ENCODE data around the gene SERPINA5.

DNA sequence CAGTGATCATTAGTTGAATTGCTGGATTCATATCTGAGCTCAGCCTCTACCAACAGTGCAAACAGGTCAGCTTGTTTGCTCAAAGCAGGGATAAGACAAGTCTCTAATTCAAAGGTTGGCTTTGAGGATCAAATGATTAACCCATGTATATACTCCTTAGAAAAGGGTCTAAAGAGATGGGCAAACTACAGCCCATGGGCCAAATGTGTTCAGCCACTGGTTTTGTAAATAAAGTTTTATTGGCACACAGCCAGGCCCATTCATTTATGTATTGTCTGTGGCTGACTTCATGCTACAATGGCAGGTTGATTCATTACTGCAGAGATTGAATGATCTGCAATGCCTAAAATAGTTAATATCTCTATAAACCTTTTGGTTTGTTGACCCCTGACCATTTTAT is 16.8 kb upstream of the SERPINA5 start:
- TF ChIP-seq, protein P1, sequence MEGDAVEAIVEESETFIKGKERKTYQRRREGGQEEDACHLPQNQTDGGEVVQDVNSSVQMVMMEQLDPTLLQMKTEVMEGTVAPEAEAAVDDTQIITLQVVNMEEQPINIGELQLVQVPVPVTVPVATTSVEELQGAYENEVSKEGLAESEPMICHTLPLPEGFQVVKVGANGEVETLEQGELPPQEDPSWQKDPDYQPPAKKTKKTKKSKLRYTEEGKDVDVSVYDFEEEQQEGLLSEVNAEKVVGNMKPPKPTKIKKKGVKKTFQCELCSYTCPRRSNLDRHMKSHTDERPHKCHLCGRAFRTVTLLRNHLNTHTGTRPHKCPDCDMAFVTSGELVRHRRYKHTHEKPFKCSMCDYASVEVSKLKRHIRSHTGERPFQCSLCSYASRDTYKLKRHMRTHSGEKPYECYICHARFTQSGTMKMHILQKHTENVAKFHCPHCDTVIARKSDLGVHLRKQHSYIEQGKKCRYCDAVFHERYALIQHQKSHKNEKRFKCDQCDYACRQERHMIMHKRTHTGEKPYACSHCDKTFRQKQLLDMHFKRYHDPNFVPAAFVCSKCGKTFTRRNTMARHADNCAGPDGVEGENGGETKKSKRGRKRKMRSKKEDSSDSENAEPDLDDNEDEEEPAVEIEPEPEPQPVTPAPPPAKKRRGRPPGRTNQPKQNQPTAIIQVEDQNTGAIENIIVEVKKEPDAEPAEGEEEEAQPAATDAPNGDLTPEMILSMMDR (IDR thresholded peaks at IDR 0.05): no peak
- TF ChIP-seq POLR2A (IDR thresholded peaks at IDR 0.05): no peak

All from right lobe of liver (tissue), 4 donors.